GM18858 (cell line): ENCODE measurements around the gene CFC1.
"Not testable (repeated sequence)": the region's sequence is repeated elsewhere in the genome, so short reads cannot be mapped to it uniquely, and the experiment has no call there.

Experiments
- ATAC-seq: cut with Tn5 transposase; IDR thresholded peaks from one replicate; pipeline ENCODE4 v1.9.1; 2021; ENCODE audit not compliant: unreplicated experiment

The CFC1 gene

GRCh38 chr2:130584726-130585125, 14.6 kb downstream of the CFC1 start:
- ATAC-seq = not testable (repeated sequence)

DNA sequence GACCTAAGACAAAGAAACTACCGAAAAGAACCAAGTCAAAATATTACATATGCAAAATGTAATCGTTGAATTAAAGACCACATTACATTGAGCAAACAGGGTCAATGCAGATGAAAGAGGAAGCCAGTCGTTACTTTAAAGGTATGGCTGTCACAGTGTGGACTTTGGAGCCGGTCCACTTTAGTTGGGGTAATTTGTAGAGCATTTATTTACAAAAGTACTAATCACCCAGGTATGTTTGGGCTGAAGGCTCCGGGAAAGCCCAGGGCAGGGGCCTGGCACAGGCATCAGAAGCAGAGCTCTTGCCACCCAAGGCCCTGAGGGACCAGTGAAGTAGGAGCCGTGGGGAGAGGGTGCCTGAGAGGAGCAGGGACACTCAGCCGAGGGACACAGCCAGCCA, 15.8 kb downstream of the CFC1 start:
- not testable (repeated sequence) for ATAC-seq

GRCh38 chr2:130582970-130583369, 16.4 kb downstream of the CFC1 start:
- ATAC-seq = not testable (repeated sequence)

DNA sequence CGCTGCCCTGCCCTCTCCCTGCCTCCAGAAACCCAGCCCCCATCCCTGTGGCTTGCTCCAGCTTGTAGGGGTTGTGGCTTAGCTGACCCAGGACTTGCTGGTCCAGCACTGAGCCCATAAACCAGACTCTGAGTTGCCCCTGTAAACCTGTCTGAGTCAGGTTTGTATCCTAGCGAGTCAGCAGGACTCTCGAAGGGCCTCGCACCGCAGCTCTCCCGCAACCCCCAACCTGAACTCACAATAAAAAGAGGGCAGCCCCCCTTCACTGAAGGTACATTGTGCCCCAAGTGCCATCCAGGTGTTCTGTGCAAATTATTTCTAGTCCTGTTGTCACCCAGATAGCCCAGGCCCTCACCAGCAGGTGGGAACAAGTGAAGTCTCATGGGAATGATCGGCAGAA, 17.9 kb downstream of the CFC1 start:
- not testable (repeated sequence) for ATAC-seq

DNA sequence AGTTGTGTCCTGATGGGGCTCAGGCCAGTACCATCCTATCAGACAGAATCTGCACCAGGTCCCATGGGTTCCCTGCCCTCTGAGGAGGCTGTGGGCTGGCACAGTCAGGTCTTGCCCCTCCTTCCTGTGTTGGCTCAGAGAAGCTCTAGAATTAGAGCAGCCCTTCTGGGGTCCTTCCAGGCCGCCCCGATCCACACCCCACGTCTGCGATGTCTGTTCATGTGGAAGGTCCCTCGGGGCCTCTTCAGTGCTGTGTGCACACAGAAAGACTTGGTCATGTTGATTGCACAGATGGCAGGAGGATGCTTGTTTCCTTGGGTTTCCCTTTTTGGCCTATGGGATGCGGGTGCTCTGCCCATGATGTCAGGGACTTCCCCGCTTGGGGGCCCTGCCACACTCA, 20.3 kb downstream of the CFC1 start:
- ATAC-seq = not testable (repeated sequence)

DNA sequence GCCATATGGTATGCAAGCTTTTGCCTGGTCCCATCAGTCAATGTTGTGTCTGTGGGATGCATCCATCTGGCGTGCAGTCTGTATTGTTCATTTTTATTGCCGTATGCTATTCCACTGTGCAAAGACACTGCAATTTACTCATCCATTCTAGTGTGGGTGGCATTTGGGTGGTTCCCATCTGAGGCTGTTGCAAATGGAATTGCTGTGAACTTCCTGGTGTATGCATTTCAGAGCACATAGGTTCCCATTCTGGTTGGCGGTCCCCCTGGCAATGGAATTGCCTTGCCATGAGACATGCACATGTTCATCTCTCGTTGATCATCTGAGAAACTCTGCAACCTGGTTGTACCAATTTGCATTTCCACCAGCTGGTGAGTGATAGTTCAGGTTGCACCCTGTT, 21.8 kb downstream of the CFC1 start:
- not testable (repeated sequence) for ATAC-seq

GRCh38 chr2:130576209-130576784, 23.1 kb downstream of the CFC1 start:
- ATAC-seq = not testable (repeated sequence)

DNA sequence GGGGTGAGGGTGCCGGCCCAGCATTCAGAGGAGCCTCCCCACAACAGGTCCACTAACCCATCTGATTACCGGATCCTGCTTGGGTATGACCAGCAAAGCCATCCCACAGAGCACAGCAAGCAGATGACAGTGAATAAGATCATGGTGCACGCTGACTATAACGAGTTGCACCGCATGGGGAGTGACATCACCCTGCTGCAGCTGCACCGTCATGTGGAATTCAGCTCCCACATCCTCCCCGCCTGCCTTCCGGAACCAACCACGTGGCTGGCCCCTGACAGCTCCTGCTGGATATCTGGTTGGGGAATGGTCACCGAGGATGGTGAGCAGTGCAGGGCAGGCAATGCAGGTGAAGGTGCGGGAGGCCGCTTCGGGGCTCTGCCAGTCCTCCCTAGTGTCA, 25.1 kb downstream of the CFC1 start:
- ATAC-seq = not testable (repeated sequence)

DNA sequence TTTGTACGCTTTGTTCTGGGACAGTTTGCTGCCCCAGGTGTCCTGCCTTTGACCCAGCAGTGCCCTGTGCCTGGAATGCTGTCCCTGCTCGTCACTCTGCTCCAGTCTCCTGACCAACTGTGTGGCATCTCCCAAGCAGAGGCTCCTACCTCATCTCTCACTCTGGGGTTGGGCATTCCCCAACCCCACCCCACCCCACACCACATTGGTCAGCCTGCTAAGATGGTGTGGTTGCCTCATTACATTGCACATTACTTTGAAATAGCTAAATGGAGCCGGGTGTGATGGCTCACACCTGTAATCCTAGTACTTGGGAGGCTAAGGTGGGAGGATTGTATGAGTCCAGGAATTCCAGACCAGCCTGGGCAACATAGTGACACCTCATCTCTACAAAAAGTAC, 27.4 kb downstream of the CFC1 start:
- not testable (repeated sequence) for ATAC-seq

DNA sequence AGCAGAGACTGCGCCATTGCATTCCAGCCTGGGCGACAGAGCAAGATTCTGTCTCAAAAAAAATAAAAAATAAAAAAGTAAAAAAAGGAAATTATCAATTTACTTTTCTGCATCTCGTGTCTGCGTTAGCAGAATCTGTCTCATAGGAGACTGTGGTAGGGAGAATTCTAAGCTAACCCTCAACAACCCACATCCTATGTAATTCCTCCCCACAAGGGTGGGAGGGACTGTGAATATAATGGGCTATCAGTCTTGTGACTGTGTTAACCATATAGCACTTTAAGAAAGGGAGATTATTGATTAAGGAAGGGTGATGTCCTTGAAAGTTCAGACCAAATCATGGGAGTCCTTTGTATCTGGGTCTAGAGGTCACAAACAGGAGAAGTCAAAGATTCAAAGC, 33.2 kb downstream of the CFC1 start:
- ATAC-seq = not testable (repeated sequence)

DNA sequence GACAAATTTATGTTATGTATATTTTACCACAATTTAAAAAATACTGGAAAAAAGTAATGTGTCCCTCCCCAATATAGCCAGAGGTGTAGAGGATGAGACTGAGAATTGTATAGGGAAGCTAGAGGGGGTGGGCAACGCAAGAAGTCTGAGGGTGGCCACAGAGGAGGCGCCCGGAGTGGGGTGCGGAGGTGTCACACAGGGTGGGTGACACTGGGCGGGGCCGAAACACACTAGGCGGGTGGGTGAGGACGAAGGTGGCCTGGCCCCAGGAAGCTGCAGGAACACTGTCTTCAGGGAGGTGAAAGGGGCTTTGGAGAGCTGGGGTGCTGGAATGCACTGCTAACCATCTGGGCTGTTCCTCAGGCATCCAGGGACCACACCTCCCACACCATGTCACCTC, 42.9 kb downstream of the CFC1 start:
- not testable (repeated sequence) for ATAC-seq

DNA sequence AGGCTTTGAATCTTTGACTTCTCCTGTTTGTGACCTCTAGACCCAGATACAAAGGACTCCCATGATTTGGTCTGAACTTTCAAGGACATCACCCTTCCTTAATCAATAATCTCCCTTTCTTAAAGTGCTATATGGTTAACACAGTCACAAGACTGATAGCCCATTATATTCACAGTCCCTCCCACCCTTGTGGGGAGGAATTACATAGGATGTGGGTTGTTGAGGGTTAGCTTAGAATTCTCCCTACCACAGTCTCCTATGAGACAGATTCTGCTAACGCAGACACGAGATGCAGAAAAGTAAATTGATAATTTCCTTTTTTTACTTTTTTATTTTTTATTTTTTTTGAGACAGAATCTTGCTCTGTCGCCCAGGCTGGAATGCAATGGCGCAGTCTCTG, 45.2 kb downstream of the CFC1 start:
- ATAC-seq = not testable (repeated sequence)

DNA sequence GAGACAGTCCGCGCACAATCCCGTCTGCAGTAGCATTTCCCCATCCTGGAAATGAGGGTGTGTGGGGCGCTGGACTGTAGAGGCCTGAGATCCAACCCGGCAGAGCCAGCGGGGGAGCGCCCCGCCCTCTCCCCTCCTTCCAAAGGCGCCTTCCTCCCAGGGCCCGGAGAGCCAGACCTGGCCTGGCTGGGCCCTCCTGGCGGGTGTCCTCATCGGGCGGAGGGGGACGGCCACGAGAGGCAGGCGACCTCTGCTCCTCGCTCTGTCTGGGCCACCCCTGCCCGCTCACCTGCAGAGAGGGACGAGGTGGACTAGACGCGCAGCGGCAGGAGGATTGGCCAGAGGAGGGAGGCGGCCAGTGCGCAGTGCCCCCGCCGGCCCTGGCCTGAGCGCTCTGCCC, 49.9 kb downstream of the CFC1 start:
- ATAC-seq = not testable (repeated sequence)

DNA sequence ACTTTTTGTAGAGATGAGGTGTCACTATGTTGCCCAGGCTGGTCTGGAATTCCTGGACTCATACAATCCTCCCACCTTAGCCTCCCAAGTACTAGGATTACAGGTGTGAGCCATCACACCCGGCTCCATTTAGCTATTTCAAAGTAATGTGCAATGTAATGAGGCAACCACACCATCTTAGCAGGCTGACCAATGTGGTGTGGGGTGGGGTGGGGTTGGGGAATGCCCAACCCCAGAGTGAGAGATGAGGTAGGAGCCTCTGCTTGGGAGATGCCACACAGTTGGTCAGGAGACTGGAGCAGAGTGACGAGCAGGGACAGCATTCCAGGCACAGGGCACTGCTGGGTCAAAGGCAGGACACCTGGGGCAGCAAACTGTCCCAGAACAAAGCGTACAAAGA, 51.0 kb downstream of the CFC1 start:
- ATAC-seq = not testable (repeated sequence)

DNA sequence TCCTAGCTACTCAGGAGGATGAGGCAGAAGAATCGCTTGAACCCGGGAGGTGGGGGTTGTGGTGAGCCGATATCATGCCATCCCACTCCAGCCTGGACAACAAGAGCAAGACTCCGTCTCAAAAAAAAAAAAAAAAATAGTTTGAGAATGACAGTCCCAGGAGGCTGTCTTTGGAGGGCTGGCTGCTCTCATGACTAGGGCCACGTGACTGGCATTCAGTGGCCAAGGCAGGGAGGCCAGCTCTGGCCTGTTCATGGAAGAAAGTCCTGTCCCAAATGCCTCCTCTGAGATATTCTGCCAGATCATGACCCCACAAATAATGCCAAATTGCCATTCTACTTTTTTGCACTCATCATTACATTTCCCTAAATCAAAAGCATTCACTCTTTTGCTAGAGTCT, 54.4 kb downstream of the CFC1 start:
- ATAC-seq = not testable (repeated sequence)

DNA sequence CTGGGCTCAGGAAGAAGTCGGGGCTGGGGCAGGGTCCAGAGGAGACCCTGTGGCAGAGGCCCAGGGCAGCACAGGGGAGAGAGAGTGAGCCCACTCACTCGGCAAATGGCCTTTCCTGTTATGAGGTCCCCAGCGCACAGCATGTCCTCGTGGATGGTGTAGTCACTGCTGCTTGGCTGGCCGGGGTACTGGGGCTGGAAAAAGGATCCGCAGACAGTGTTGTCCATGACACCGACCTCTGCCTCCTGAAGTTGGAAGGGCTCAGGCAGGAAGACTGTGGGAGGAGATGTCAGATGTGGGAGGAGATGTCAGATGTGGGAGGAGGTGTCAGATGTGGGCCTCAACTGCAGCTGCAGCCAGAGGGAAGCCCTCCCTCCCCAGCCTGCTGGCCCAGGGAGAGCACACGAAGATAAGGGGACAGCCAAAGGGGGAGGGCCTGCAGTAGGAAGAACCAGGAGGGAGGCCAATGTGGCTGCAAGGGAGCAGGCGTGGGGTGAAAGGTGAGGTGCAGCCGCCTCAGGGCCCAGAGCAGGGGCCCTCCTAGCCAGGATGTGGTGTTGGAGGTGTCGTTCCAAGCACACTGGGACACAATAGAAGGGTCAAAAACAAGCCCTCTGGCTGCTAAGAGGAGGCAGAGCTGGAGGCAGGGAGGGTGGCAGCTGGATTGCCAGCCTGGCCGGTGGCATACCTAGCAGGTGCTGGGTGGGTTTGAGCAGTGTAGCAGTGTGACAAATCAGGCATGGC, 55.4 kb downstream of the CFC1 start:
- not testable (repeated sequence) for ATAC-seq

GRCh38 chr2:130542789-130543188, 56.6 kb downstream of the CFC1 start:
- not testable (repeated sequence) for ATAC-seq
